CD4-positive, alpha-beta T cell treated with Interleukin-1 beta for 1 hour (primary cell): Measurements from ENCODE around the gene RNF112.
A peak's percentile ranks its signal among the peaks of the same experiment; 100 is the strongest.

Experiments
- DNase-seq, 2 donors: peaks; one replicate each; pipeline ENCODE4 v3.0.0-alpha.2; 2020 to 2022

Gene RNF112, protein sequence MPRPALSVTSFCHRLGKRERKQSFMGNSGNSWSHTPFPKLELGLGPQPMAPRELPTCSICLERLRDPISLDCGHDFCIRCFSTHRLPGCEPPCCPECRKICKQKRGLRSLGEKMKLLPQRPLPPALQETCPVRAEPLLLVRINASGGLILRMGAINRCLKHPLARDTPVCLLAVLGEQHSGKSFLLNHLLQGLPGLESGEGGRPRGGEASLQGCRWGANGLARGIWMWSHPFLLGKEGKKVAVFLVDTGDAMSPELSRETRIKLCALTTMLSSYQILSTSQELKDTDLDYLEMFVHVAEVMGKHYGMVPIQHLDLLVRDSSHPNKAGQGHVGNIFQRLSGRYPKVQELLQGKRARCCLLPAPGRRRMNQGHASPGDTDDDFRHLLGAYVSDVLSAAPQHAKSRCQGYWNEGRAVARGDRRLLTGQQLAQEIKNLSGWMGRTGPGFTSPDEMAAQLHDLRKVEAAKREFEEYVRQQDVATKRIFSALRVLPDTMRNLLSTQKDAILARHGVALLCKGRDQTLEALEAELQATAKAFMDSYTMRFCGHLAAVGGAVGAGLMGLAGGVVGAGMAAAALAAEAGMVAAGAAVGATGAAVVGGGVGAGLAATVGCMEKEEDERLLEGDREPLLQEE

GRCh38 chr17:19410875-19411620 is at the start of gene RNF112:
RNF112 (plus strand) TSS chr17:19411232; CDS start chr17:19411409, 177 bp downstream.
- no peak for DNase-seq

GRCh38 chr17:19361326-19361725 is 49.7 kb upstream of the RNF112 start:
- DNase-seq, result no peak

DNA sequence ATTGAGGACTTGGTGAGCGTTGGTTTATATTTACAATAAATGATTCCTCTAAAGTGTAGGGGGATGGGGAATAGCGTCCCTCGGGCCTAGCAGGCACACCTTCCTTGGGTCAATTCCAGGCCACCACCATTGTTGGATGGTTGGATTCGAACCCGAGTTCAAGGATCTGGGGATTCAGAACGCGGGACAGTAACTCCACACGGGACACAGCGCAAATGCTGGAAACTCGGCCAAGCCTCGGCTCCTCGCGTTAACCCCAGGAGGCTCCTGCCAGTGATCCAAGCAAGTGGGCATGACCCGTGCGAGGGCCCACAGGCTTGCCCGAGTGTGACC is 49.1 kb upstream of the RNF112 start:
- DNase-seq, result no peak

- peak; percentile 93 to 96 for DNase-seq
Measured at GRCh38 chr17:19362277-19363113, 48.5 kb upstream of the RNF112 start, which contains the start of gene B9D1. B9D1 (minus strand) TSS chr17:19362723; CDS start chr17:19362569, 154 bp downstream.

DNA sequence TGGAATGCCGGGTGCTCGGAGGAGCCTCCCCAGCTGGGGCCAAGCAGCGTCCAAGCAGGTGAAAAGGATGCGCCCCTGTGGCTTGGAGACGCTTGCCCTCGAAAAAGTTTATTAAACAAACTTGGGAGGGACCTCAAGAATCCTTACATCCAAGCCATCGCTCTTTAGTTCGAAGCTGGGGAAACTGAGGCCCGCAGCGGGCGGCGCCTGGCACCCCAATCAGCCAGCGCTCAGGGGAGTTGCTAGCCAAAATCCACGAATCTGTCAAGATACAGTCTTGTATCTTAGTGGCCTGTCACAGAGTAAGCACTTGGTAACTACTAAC is 48.0 kb upstream of the RNF112 start:
- no peak for DNase-seq

DNA sequence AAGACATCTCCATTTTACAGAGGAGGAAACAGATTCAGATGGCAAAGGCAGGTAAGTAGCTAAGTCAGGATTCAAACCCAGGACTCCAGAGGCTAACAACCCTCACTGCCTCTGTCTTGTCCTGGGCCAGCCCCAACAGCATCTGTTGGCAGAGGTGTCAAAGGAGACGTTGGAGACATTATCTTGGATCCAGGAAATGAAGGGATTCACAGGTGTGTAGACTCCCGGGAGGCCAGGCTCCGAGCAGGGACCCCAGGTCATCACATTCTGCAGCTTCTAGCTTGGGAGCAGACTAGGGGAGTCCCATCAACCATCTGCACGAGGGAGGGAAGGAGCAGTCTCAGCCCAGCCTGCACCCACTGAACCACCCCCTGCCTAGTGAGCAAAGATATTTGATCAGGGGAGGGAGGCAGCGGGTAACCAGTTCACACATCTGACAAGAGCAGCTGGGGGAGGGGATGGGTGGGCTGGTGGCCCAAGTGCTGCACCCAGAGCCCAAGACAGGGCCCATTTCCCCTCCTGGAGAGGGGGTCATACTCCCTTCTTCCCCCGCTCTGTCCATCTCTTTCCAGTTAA is 47.5 kb upstream of the RNF112 start:
- no peak for DNase-seq

- DNase-seq, result no peak
Measured at GRCh38 chr17:19364699-19365498, 46.1 kb upstream of the RNF112 start.

DNA sequence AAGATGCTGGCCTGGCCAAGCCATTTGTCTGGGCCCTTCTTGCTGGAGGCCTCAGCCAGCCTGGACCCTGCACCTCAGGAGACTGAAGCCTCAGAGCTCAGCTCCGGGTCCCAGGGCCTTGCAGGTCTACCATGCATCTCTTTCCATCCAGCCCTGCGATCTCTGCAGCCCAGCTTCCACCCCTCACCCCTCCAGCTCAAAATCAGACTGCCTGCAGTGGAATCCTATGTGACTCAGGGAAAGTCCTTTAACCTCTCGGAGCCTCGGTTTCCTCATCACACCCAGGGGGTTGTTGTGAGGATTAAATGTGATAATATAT is 45.6 kb upstream of the RNF112 start:
- DNase-seq, result no peak

GRCh38 chr17:19365833-19366636 is 45.0 kb upstream of the RNF112 start:
- DNase-seq, result no peak

DNA sequence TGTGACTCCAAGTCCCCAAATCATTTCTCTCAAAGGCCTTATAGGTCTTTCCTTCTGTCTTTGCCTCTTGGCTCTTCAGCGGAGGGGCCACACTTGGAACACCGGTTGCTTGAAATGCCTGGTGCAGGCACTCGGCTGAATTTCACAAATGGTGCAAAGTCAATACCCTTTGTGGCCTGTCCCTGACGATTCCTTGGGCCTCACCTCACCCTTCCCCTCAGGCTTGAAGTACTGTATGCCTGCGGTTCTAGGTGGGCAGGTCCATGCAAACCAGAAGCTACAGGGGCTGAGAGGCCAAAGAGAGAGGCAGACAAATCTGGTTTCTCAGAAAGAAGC is 44.4 kb upstream of the RNF112 start:
- no peak for DNase-seq

GRCh38 chr17:19368229-19368628 is 42.8 kb upstream of the RNF112 start:
- DNase-seq, result no peak

DNA sequence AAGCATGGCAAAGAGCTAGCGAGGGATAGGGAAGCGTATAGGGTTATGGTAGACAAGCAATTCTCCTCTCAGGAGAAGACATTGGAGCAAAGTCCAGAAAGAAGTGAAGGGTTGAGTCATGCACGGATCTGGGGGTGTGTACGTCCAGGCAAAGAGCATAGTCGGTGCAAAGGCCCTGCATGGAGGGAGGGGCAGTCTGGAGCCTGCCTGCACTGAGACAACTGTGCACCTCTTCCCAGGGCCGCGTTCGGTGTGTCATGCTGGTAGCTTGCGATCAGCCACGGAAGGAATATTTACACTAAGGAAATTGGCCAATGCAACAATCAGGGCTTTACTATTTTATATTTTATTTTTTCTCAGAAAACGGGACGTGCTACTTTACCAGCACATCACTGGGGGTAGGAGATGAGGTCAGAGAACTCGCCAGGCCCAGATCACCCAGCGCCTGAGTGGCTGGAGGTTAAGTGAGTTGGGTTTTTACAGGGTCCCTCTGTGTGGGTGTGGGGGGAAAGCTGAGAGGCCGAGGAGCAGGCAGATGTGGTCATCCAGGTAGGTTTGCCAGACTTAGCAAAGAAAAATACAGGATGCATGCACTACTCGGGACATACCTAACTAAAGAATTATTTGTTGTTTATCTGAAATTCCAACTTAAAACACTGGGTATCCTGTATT is 41.8 kb upstream of the RNF112 start:
- DNase-seq, result no peak

DNA sequence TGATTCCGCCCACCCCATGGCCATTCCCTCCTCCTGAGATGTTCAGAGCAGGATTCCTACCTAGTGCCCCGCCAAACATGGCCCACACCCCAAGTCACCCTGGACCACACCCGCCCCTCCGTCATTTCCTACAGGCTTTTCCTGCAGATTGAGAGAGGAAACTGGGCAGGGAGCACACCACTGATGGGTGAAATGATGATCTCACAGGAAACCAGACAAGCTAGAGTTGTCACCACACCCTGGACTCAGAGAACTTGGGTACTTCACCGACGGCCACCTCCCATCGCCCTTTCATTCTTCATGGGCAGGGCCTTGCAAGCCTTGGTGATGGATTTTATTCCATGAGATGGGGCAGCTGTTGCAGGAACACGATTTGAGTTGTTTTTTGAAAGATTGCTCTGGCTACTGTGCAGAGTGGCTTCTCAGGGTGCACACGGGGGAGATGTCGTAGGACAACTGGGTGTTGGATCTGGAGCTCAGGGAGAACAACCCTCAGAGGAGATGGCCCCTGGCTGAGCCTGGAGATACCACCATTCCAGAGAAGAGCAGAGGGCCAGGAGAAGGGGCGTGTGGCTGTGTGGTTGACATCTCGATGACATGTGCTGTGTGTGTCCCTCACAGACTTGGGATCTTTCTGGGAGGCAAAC is 41.1 kb upstream of the RNF112 start:
- DNase-seq, result peak; percentile 58 to 71

DNA sequence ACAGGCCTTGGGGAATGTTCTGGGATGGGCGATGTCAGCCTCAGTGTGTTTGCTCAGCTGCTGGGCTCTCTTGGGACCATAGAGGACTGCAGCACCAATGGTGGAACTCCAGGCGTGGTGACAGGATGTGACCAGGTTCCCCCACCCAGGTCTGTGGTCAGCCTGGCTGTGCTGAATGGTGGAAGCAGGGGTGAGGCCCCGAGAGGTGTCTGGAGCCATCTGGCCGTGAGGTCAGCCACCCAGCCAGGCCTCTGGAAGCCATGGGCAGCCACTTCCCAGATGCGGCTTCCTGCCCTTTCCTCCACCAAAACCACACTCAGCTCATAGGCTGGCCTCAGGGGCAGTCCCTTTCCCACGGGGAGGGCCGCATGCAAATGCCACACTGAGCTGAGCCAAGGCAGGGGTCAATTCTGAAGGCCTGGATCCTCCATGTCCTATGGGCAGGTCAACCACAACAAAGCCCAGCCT is 40.5 kb upstream of the RNF112 start:
- DNase-seq, result peak; percentile 40 to 65

- peak in 1 of 2 donors; percentile 36 for DNase-seq
Measured at GRCh38 chr17:19371259-19372010, 39.6 kb upstream of the RNF112 start.

DNA sequence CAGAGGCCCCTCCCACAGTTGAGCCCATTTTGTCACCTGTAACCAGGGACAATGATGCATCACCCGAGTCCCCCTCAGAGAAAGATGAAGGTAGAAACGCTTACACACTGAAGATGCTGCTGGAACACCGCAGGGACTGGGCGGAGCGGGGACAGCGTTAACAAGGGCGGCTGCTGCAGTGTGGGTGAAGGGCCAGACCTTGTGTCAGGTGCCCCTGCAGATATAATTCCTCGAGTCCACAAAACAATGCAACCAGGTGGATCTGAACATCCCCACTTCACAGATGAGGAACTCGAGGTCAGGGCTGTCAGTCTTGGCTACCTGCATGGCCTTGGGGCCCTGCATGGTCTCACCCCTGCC is 39.0 kb upstream of the RNF112 start:
- DNase-seq, result no peak

- no peak for DNase-seq
Measured at GRCh38 chr17:19372439-19372838, 38.6 kb upstream of the RNF112 start.

DNA sequence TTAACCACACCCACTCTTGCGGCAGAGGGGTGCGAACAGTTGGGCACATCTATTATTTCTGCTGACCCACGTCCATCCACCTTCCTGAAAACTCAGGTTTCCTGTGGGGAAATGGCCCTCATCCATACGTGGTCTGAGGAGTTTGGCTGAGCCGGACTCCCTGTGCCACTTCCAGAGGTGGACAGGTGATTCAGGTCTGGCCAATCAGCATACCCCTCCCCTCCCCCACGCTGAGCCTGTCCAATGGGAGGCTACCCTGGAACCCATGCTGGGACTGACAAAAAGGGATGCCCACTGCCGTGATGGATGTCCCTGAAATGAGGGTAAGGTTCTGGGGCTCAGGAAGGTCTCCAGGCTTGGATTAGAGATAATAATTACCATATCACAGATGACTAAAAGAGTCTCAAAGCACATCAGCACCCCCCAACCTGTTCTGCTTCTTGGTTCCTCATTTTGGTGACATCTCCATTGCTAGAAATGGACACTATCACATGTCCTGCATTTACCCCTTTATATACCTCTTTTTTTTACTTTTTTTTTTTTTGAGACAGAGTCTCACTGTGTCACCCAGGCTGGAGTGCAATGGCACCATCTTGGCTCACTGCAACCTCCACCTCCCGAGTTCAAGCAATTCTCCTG is 38.0 kb upstream of the RNF112 start:
- DNase-seq, result no peak

- no peak for DNase-seq
Measured at GRCh38 chr17:19374136-19374535, 36.9 kb upstream of the RNF112 start.
